ENCODE data around the gene TDRD12.

The TDRD12 gene

DNA sequence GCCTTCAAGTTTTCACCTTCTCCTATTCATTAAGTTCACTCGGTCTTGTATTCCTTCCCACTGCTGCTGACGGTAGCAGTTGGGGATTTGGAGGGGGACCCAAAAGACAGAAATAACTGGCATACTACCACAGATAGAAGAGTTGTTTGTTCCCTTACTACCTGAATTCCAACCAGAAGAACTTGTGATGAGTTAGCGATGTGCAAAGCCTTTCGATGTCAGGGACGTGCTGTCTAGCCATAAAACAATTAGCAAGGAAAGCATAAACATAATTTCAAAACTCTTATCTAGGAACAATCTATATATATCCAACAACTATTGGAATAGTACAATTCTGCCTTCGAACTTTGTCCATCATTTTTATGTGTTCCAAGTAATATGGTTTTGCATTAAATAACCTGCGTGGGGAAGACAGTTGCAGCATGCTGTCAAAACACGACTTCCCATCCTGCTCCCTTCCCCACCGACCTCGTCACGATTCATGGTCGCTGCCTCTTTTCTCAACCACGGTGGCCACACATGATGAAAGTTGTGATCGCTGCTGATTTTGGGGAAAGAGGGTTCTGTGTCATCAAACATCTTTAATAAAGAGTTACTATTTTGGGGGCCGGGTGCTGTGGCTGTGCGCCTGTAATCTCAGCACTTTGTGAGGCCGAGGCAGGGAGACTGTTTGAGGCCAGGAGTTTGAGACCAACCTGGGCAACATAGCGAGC lies 153.8 kb downstream of the TDRD12 start:
- Histone ChIP-seq H3K27me3 (ENCODE audit: low read depth, low read length) (no peaks in the 10 kb centered on the region), H3K4me3 (ENCODE audit: low read length) (no peak overlapping the region), H3K9ac (ENCODE audit: low read length) (no peak overlapping the region), H4K20me1 (ENCODE audit: insufficient read depth, low read length) (no peaks in the 10 kb centered on the region), H3K9me3 (ENCODE audit: insufficient read depth, low read length) (no peaks in the 10 kb centered on the region), H3K27ac (ENCODE audit: low read length) (no peak overlapping the region), H2AFZ (ENCODE audit: low read depth, low read length) (no peak overlapping the region), H3K4me2 (ENCODE audit: low read length) (no peak overlapping the region), H3K36me3 (replicated peaks; ENCODE audit: low read depth, low read length) (no peaks in the 10 kb centered on the region), H3K4me1 (ENCODE audit: low read length) (no peaks in the 10 kb centered on the region), H3K79me2 (ENCODE audit: low read length) (no peaks in the 10 kb centered on the region)
- TF ChIP-seq CTCF (IDR thresholded peaks at IDR 0.05; ENCODE audit: low read depth, low read length) (no peak), EZH2phosphoT487 (IDR thresholded peaks at IDR 0.05; ENCODE audit: low read depth) (no peak)

DNA sequence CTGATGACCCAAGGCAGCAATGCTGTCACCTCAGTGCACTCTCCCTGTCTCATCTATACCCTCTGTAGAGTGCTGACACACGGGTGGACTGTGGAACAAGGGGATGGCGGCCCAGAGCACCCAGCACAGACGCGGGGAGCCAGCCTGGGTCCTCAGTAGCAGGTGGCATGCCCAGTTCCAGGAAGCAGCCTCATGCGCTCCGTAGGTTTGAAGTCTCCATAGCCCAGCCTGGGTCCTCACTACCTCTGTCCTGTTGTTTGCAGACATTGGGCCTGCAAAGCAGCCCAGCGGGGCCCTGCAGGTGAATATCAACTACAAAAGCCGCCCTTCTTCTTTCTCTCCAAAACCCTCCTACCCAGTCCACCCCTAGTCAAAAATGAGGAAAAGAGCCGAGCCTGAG lies 155.0 kb downstream of the TDRD12 start:
- Histone ChIP-seq H4K20me1 (ENCODE audit: insufficient read depth, low read length) (no peaks in the 10 kb centered on the region), H2AFZ (ENCODE audit: low read depth, low read length) (no peak overlapping the region), H3K36me3 (replicated peaks; ENCODE audit: low read depth, low read length) (no peaks in the 10 kb centered on the region), H3K79me2 (ENCODE audit: low read length) (no peaks in the 10 kb centered on the region), H3K4me1 (ENCODE audit: low read length) (no peaks in the 10 kb centered on the region), H3K27me3 (ENCODE audit: low read depth, low read length) (no peaks in the 10 kb centered on the region), H3K9ac (ENCODE audit: low read length) (no peak overlapping the region), H3K9me3 (ENCODE audit: insufficient read depth, low read length) (no peaks in the 10 kb centered on the region), H3K27ac (ENCODE audit: low read length) (no peak overlapping the region), H3K4me3 (ENCODE audit: low read length) (no peak overlapping the region), H3K4me2 (ENCODE audit: low read length) (no peak overlapping the region)
- no peak for TF ChIP-seq EZH2phosphoT487 (IDR thresholded peaks at IDR 0.05; ENCODE audit: low read depth)
- TF ChIP-seq CTCF (IDR thresholded peaks at IDR 0.05; ENCODE audit: low read depth, low read length) = no peak

DNA sequence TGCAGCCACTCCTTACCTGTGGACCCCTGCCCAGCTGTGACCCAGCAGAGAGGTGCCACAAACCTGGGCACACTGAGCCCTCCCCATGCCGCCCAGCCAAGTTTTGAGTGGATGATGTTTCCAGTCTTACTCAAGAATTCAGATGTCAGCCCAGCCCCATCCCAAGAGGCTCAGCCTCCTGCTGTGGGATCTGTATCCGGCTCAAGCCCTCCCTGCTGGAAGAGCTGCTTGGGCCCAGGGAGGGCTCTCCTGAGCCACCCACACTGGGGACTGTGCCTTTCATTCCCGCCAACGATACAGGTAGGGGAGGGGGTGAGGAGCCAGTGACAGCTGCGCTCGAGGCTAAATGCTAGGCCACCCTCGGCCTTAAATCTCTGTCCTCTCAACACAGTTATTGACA lies 155.9 kb downstream of the TDRD12 start:
- Histone ChIP-seq H3K9me3 (ENCODE audit: insufficient read depth, low read length) (no peaks in the 10 kb centered on the region), H3K27ac (ENCODE audit: low read length) (no peak overlapping the region), H3K4me3 (ENCODE audit: low read length) (no peak overlapping the region), H3K9ac (ENCODE audit: low read length) (no peak overlapping the region), H3K36me3 (replicated peaks; ENCODE audit: low read depth, low read length) (no peaks in the 10 kb centered on the region), H4K20me1 (ENCODE audit: insufficient read depth, low read length) (no peaks in the 10 kb centered on the region), H3K4me2 (ENCODE audit: low read length) (no peak overlapping the region), H3K27me3 (ENCODE audit: low read depth, low read length) (no peaks in the 10 kb centered on the region), H2AFZ (ENCODE audit: low read depth, low read length) (no peak overlapping the region), H3K4me1 (ENCODE audit: low read length) (no peaks in the 10 kb centered on the region), H3K79me2 (ENCODE audit: low read length) (no peaks in the 10 kb centered on the region)
- TF ChIP-seq EZH2phosphoT487 (IDR thresholded peaks at IDR 0.05; ENCODE audit: low read depth) (no peak), CTCF (IDR thresholded peaks at IDR 0.05; ENCODE audit: low read depth, low read length) (no peak)

GRCh38 chr19:32876236-32876918 lies 156.8 kb downstream of the TDRD12 start:
- H2AFZ ChIP-seq (ENCODE audit: low read depth, low read length) = no peak overlapping the region
- no peaks in the 10 kb centered on the region for H3K79me2 ChIP-seq (ENCODE audit: low read length)
- H3K36me3 ChIP-seq (replicated peaks; ENCODE audit: low read depth, low read length) = no peaks in the 10 kb centered on the region
- no peak for TF ChIP-seq EZH2phosphoT487 (IDR thresholded peaks at IDR 0.05; ENCODE audit: low read depth)
- TF ChIP-seq CTCF (IDR thresholded peaks at IDR 0.05; ENCODE audit: low read depth, low read length) = no peak
- no peak overlapping the region for H3K27ac ChIP-seq (ENCODE audit: low read length)
- H3K9ac ChIP-seq (ENCODE audit: low read length) = no peak overlapping the region
- no peaks in the 10 kb centered on the region for H3K9me3 ChIP-seq (ENCODE audit: insufficient read depth, low read length)
- H3K4me2 ChIP-seq (ENCODE audit: low read length) = no peak overlapping the region
- H3K4me3 ChIP-seq (ENCODE audit: low read length) = no peak overlapping the region
- no peaks in the 10 kb centered on the region for H3K27me3 ChIP-seq (ENCODE audit: low read depth, low read length)
- no peaks in the 10 kb centered on the region for H4K20me1 ChIP-seq (ENCODE audit: insufficient read depth, low read length)
- H3K4me1 ChIP-seq (ENCODE audit: low read length) = no peaks in the 10 kb centered on the region
